Renal cortical epithelial cell (primary cell): ENCODE results near the gene DHX30. TPM values are rescaled to one million over a fixed set of nuclear protein-coding genes. Genes with fewer than 3 reads are reported as not detected.
"Not testable (repeated sequence)": the region's sequence is repeated elsewhere in the genome, so short reads cannot be mapped to it uniquely, and the experiment has no call there.

Experiments used
- DNase-seq: peaks from one replicate; pipeline ENCODE4 v3.0.0-alpha.2; 2011; ENCODE audit warnings: low read depth
- total RNA-seq: library from RNA; depleted of rRNA; stranded (reverse); fragments of >200 nt; gene quantifications from 2 replicates; pipeline ENCODE4 v1.2.3, GENCODE V29; 2014

Gene DHX30, protein sequence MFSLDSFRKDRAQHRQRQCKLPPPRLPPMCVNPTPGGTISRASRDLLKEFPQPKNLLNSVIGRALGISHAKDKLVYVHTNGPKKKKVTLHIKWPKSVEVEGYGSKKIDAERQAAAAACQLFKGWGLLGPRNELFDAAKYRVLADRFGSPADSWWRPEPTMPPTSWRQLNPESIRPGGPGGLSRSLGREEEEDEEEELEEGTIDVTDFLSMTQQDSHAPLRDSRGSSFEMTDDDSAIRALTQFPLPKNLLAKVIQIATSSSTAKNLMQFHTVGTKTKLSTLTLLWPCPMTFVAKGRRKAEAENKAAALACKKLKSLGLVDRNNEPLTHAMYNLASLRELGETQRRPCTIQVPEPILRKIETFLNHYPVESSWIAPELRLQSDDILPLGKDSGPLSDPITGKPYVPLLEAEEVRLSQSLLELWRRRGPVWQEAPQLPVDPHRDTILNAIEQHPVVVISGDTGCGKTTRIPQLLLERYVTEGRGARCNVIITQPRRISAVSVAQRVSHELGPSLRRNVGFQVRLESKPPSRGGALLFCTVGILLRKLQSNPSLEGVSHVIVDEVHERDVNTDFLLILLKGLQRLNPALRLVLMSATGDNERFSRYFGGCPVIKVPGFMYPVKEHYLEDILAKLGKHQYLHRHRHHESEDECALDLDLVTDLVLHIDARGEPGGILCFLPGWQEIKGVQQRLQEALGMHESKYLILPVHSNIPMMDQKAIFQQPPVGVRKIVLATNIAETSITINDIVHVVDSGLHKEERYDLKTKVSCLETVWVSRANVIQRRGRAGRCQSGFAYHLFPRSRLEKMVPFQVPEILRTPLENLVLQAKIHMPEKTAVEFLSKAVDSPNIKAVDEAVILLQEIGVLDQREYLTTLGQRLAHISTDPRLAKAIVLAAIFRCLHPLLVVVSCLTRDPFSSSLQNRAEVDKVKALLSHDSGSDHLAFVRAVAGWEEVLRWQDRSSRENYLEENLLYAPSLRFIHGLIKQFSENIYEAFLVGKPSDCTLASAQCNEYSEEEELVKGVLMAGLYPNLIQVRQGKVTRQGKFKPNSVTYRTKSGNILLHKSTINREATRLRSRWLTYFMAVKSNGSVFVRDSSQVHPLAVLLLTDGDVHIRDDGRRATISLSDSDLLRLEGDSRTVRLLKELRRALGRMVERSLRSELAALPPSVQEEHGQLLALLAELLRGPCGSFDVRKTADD
- 56.6 and 85.6 TPM in 2 replicates for total RNA-seq

DNA sequence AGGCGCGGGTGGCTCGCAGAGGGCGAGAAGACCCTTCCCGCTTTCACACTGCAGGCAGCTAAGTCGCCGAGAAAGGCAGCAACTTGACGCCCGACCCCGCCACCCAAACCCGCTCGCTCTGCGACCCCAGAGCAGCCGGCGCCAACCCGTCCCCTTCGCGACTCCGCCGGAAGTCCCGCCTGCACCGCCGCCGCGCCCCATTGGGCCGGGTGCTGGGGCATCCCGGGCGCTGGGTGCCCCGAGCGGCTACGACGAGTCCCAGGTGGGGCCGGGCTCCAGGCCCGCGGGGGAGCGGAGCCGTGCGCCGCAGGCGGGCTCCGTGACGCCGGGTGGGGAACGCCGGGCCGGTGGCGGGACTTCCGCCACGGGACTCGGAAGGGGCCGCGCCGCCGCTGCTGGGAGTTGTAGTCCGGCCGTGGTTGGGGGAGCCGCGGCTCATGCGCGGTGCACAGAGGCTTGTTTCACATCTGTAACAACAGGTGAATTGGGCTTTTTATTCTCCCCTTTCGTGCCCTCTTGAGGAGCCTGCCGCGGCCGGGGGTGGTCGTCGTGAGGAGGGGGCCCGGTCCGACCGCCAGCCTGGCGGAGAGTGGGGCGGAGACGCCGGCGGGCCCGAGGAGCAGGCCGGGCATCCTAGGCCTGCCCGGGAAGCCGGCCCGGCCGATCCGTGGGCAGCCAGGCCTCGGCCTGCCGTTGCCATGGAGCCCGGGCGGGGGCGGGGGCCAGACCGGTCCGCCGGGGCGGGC lies at the start of gene DHX30:
DHX30 (plus strand) TSS at position 405 of the 746 bp plus-strand sequence. CDS start 7,546 bp downstream, outside the sequence.
- DNase-seq, result peak; percentile 65

DNA sequence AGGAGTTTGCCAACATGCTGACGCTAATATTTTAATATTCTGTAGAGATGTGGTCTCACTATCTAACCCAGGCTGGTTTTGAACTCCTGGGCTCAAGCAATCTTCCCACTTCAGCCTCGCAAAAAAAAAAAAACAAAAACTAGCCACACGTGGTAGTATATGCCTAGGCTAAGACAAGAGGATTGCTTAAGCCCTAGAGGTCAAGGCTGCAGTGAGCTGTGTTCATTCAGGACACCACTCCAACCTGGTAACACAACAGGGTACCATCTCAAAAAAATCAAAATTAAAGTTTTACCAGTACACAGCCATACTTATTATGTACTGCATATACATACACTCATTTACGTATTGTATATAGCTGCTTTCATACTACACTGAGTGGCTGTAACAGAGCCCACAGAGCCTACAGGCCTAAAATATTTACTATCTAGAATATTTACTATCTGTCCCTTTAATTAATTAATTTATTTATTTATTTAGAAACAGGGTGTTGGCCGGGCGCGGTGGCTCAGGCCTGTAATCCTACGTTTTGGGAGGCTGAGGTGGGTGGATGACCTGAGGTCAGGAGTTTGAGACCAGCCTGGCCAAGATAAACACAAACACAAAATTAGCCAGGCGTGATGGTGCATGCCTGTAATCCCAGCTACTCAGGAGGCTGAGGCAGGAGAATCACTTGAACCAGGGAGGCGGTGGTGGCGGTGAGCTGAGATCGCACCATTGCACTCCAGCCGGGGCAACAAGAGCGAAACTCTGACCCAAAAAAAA lies 44.5 kb upstream of the DHX30 start:
- no peak for DNase-seq

- not testable (repeated sequence) for DNase-seq
Observed at GRCh38 chr3:47760207-47760606, 42.7 kb upstream of the DHX30 start.

GRCh38 chr3:47761046-47761445 lies 41.9 kb upstream of the DHX30 start:
- peak; percentile 27 for DNase-seq

GRCh38 chr3:47762233-47762632 lies 40.7 kb upstream of the DHX30 start:
- no peak for DNase-seq

DNA sequence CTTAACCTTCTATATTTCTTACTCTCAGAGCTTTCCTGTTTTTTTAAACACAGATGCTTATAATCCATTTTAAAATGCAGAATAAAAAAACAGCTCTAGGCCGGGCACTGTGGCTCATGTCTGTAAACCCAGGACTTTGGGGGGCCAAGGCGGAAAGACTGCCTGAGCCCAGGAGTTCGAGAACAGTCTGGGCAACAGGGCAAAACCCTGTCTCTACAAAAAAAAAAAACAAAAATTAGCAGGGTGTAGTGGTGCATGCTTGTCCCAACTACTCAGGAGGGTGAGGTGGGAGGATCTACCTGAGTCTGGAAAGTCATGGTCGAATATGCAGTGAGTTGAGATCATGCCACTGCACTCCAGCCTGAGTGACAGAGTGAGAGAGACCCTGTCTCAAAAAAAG lies 36.8 kb upstream of the DHX30 start:
- no peak for DNase-seq

- DNase-seq, result no peak
Observed at GRCh38 chr3:47772047-47772446, 30.9 kb upstream of the DHX30 start.

GRCh38 chr3:47772788-47773187 lies 30.1 kb upstream of the DHX30 start:
- no peak for DNase-seq

- DNase-seq, result no peak
Observed at GRCh38 chr3:47778746-47779145, 24.2 kb upstream of the DHX30 start.

DNA sequence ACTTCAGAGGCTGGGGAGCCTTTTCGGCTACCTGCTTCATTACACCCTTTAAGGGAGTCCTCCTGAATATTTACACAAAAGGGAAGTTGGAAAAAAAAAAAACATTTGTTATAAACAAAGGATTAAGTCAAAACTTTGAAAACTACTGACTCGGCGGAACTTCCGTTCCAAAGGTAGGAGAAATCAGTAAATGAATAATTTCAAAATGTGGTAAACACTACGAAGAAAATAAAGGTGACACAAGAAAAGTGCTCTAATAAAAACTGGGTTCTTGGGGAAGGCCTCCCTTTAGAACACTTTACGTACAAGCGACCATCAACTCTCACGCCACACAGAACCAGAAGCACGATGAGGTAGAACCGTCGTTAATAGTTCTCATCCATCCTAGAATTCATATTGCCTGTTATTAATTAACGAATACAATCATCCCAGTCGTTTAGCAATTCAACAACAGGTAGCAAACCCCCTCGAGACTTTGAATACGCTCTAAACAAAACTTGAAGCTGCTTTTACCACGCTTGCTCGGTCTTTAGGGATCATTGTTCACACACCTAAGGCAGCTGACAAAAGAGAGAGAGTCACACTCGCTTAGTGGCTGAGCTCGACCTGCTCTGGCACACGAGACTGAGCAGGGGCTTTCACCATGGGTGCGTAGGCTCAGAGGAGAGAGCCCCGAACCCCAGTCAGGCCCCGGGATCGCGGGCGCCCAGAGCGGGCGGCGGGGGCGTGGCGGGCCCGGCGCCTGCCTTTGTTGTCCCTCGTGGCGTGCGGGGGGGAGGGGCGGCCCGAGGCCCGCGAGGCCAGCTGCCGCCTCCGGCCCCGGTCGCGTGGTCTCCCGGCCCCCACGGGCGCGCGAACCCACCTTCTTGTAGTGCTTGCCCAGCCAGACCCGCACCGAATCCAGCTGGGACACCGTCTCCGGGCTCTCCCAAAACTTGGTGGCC lies 21.9 kb upstream of the DHX30 start:
- DNase-seq, result peak; percentile 61

- DNase-seq, result peak; percentile 91
Observed at GRCh38 chr3:47781685-47782445, 21.1 kb upstream of the DHX30 start, which contains the start of gene SMARCC1. SMARCC1 (minus strand) TSS chr3:47781893; CDS start chr3:47781797, 96 bp downstream.

- peak; percentile 38 for DNase-seq
Observed at GRCh38 chr3:47782446-47783308, 20.3 kb upstream of the DHX30 start.

DNA sequence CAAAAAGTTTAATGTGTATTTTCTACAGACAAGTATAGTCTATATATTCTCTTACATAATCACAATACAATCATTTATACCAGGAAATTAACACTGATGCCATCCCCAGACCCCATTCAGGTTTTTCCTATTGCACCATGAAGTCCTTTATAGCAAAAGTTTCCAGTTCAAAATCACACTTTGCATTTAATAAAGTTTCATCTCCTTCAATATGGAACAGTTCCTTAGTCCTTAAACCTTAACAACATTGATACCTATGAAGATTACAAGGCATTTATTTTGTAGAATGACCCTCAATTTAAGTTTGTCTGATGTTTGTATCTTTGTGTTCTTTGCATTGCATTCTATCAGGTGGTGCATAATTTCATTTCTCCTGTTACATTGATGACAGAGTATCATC lies 19.3 kb upstream of the DHX30 start:
- no peak for DNase-seq

DNA sequence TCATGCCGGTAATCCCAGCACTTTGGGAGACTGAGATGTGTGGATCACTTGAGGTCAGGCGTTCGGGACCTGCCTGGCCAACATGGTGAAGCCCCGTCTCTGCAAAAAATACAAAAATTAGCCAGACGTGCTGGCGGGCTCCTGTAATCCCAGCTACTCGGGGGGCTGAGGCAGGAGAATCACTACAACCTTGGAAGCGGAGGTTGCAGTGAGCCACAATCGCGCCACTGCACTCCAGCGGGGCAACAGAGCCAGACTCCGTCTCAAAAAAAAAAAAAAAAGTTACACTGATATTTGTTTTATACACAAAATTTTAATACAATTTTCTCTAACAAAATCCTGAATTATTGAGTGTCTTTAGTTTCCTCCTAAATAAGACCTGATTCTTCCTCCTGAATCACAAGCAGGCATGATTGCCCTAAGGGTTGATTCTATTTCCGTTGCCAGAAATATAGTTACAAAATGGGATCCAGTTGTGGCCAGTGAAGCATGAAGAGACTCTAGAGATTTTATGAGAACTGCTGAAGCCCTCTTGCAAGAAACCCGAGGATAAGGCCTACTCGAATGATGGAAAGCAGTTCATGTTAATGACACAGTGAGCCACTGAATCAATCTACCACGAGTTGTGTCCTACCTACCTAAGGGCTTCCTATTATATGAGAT lies 11.6 kb upstream of the DHX30 start:
- peak; percentile 47 for DNase-seq

DNA sequence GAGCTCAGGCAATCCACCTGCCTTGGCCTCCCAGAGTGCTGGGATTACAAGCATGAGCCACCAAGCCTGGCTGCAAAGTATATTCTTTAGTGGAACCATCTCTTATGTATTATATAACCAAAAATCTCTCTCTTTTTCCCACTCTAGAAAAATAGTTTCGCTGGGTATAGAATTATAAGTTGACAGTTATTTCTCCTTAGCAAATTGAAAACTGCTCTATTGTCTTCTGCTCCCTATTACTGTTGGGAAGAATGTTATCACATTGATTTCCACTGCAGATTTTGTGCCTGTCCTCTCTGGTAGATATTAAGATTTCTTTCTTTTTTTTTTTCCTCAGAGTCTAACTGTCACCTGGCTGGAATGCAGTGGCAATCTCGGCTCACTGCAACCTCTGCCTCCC lies 10.2 kb upstream of the DHX30 start:
- DNase-seq, result no peak

DNA sequence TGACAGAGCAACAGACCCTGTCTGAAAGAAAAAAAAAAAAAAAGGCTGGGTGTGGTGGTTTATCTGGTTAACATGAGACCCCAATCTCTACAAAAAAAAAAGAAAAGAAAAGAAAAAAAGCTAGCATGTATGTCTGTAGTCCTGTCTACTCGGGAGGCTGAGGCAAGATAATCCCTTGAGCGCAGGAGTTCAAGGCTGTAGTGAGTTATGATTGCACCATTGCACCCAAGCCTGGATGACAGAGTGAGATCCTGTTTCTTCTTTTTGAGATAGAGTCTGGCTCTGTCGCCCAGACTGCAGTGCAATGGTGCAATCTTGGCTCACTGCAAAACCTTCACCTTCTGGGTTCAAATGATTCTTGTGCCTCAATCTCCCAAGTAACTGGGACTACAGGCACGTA lies 8.4 kb upstream of the DHX30 start:
- no peak for DNase-seq

DNA sequence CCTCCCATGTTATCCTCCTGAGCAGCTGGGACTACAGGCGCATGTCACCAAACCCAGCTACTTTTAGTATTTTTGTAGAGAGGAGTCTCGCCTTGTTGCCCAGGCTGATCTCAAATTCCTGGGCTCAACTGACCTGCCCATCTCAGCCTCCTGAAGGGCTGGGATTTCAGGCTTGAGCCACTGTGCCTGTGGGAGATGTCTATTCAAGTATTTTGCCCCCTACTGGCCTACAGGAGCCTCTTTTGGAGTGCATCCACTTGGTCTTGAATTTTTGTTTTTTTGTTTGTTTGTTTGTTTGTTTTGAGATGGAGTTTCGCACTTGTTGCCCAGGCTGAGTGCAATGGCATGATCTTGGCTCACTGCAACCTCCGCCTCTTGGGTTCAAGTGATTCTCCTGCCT lies 3.2 kb upstream of the DHX30 start:
- DNase-seq, result no peak
